ENCODE results near the gene BLID.

The BLID gene

GRCh38 chr11:122115524-122116379 lies at the start of gene BLID:
BLID (minus strand) TSS chr11:122116215; CDS start chr11:122115922, 293 bp downstream.
- DNase-seq (ENCODE audit: low spot score) = no peak

- no peak for DNase-seq (ENCODE audit: low spot score)
These were observed 47.2 kb upstream of the BLID start for GRCh38 chr11:122163053-122163819.

- no peak for DNase-seq (ENCODE audit: low spot score)
These were observed 46.1 kb upstream of the BLID start for GRCh38 chr11:122162095-122162494.

DNA sequence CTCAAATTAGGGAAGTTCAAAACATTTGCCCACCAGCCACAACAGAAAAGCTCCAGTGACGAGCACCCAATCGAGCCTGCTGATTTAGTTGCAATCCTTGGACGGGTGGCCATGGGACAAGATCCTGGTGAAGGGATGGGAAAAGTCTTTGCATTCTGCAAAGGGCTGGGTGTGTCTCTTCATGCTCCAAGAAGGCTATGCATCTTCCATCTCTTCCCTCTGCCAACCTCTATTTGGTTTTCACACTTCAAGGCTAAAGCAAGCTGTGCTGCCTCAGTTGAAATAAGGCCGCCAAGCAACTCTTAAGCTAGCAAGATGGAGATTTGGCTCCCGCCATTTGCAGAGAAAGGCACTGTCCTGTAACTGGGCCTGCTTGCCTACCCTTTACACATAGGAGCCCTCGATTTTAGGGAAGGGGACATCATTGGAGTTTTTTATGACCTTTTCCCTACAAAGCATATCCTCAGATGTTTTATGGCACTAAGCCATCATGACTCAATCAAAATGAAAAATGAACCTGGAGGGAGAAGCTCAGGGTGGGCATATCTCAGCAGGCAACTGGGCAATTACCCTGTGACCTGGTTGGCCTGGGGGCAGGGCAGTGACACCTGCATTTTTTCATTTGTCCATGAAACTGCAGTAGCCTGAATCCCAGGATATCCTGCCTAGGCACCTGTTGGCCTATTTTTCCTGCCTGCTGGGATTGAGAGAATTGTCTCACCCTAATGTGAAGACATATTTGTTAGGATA lies 45.0 kb upstream of the BLID start:
- DNase-seq (ENCODE audit: low spot score) = no peak

DNA sequence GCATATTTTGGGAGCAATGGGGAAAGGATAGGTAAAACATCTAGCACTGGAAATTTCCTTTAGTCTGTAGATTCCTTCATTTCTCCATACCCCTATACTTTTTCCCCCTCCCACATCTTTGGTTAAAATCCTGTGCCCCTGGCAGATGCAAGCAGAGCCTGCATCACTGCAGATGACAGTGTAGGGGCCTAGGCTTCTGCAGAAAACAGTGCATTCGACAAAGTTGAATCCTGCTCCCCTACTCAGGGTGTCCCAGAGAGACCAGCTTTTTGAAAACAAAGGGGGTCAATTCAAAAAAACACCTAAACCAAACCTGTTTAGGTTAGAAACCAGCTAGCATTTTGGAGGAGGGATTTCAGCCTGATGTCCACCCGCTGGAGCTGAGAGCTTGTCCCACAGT lies 43.8 kb upstream of the BLID start:
- no peak for DNase-seq (ENCODE audit: low spot score)

GRCh38 chr11:122159173-122159721 lies 43.2 kb upstream of the BLID start:
- DNase-seq (ENCODE audit: low spot score) = no peak

DNA sequence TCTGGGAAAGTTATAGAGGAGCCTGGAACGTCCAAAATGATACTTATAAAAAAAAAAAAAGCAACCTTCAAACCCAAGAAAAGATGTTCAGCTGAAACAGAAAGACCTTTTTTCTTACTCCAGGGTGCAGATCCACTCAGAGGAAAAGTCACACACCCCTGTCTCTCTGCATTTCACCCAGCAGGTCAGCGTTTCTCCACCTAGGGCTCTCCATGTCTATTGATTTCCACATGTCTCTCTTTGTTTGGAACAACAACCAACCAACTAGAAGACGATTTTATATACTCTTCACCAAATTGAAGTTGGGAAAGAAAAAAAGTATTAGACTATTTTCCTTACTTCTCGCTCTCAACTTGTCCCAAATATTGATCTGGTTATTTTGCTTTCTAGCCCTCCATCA lies 42.2 kb upstream of the BLID start:
- no peak for DNase-seq (ENCODE audit: low spot score)

DNA sequence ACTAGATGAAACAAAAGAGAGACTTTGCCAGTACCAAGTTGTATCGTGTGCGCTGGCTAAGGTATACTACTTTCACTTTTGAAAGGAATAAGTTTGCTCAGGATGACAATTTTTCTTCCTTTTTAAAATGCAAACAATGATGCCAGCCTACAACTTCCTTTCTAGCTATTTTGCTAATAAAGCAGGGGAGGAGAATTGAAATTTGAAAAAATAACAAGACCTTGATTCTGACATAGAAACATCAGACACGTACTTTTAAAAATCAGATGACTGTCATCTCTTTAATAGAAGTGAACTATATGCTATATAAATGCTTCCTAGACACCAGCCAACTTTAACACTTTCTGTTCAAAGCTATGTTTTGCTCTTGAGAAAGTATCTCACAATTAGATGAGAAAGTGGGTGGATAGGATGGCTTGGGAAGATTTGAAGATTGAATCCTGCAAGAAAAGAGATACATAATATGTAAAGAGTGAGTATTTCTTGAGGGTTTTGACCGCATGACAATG lies 41.7 kb upstream of the BLID start:
- no peak for DNase-seq (ENCODE audit: low spot score)

GRCh38 chr11:122156940-122157382 lies 40.9 kb upstream of the BLID start:
- DNase-seq (ENCODE audit: low spot score) = no peak

DNA sequence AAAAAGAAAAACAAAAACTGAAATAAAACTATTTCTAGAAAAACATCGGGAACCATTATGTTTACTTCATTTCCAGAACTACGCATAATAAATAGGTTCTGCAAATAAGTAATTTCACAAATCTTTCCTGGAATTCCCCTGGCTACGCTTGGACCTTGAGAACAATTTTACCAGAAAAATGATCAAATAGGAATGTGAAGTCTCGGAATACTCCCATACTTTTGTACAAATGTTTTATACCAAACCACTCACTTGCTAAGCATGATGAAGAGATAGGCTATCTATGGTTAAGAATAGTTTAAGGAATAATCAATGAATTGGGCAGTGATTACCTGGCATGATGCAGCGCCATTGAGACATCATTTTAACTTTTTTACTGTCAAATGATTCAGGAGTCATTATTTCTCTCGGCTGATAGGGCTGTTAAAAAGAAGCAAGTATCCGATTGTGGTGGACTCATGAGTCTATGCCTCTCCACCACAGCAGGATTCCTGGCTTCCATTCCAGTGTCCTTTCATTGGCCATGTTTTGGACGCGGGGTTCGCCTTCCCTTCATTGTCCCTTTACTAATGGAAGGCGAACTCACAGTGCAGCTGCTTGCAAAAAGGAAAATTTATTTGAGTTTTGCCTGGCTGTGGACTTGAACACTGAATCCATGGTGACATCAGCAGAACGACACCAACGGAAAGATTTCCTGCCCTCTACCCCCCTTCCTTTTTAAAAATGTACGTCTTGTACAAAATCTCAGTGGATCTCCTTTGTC lies 39.9 kb upstream of the BLID start:
- DNase-seq (ENCODE audit: low spot score) = no peak

- no peak for DNase-seq (ENCODE audit: low spot score)
These were observed 39.0 kb upstream of the BLID start for GRCh38 chr11:122154994-122155393.

DNA sequence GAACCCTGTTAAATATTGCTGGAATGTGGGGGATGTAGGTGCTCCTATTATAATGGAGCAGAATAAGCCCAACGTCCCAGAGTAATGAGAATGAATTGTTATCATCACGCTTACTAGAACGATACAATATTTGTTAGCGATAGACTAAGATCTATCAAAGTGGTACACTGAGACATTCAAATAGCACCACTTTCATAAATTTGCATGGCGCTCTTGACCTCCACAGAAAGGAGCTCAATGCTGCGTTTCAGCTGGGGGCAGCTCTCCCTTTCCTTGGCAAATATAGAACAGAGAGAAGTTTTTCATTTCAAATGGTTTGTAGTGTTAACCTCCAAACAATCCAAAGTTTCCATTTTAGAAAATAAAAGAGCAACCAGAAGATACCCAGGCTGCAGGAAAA lies 38.2 kb upstream of the BLID start:
- no peak for DNase-seq (ENCODE audit: low spot score)

- DNase-seq (ENCODE audit: low spot score) = no peak
These were observed 37.7 kb upstream of the BLID start for GRCh38 chr11:122153746-122154145.

- DNase-seq (ENCODE audit: low spot score) = no peak
These were observed 34.5 kb upstream of the BLID start for GRCh38 chr11:122150216-122151124.

DNA sequence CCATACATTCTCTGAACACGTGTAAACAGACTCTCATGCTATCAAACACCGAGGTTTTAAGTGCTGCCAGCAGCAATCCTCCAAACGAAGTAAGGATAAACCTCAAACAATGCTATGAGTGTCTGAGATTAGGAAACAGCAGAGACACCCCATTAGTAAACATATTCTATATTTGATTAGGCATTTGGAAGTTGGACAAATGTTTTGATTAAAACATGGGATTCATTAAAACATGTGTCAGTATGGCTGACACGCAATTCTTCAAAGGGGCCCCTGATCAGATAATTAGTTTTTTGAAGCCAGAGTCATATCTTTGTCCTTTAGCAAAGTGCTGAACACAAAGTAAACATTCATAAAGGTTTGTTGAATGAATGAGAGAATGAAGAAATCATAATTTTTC lies 33.2 kb upstream of the BLID start:
- no peak for DNase-seq (ENCODE audit: low spot score)

- DNase-seq (ENCODE audit: low spot score) = no peak
These were observed 30.5 kb upstream of the BLID start for GRCh38 chr11:122146475-122146874.

DNA sequence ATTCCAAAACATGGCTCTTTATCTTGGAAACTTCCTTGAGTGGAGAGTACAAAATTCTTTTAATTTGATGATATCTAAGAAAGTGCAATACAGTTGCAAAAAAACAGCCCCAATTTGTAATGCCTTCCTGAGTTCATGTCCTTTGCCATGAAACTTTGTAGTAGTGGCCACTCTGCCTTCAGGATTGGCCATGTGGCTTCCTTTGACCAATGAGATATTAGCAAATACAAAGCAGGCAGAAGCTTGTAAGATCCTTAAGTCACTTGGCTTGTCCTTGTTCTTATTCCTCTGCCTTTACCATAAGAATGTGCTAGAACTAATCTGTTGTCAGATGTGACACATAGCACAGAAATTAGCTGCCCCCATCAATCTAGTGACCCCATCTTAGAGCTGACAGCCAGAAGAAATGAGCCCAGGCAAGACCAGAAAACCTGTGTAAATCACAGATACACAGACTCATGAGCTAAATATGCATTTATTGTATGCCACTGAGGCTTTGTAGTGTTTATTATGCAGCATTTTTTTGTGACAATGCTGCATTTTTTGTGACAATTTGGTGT lies 29.8 kb upstream of the BLID start:
- DNase-seq (ENCODE audit: low spot score) = no peak

- DNase-seq (ENCODE audit: low spot score) = no peak
These were observed 28.7 kb upstream of the BLID start for GRCh38 chr11:122144752-122145151.

GRCh38 chr11:122141725-122142124 lies 25.7 kb upstream of the BLID start:
- DNase-seq (ENCODE audit: low spot score) = no peak

- DNase-seq (ENCODE audit: low spot score) = no peak
These were observed 24.5 kb upstream of the BLID start for GRCh38 chr11:122140500-122140899.
